GM19463 (cell line): ENCODE measurements around the gene CRB3.

Source experiments
- ATAC-seq: cut with Tn5 transposase; IDR thresholded peaks from one replicate; pipeline ENCODE4 v1.9.1; 2021; ENCODE audit warnings: mild to moderate bottlenecking, moderate library complexity; ENCODE audit not compliant: unreplicated experiment

Gene CRB3

DNA sequence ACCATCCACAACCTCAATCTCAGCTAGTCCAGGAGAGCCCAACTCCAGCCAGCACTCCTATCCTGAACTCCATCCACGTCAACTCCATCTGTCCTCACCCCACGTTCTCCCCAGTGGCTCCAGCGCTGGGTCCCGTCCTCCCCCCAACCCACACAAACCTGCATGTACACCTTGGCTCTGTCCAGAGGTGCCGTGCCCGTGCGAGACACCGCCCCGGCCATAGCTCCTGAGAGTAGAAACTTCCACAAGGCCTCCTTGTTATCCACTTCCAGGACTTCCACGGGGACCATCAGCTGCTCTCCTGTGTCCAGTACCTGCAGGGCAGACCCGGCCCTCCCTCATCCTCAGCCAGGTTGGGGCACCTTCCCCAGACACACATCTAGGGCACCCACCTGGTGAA lies 32.2 kb upstream of the CRB3 start:
- no peak for ATAC-seq

DNA sequence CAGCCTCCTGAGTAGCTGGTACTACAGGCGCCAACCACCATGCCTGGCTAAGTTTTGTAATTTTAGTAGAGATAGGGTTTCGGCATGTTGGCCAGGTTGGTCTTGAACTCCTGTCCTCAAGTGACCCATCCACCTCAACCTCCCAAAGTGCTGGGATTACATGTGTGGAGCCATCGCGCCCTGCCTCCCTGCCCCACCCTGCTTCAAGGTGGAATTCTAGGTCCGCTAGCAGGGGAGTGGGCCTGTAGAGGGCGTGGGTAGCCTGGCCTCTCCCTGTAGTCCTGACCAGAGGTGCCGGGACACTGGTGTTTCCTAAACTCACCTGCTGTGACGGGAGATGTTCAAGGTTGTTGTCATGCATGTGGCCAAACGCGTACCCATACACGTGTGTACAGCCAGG lies 30.9 kb upstream of the CRB3 start:
- no peak for ATAC-seq

DNA sequence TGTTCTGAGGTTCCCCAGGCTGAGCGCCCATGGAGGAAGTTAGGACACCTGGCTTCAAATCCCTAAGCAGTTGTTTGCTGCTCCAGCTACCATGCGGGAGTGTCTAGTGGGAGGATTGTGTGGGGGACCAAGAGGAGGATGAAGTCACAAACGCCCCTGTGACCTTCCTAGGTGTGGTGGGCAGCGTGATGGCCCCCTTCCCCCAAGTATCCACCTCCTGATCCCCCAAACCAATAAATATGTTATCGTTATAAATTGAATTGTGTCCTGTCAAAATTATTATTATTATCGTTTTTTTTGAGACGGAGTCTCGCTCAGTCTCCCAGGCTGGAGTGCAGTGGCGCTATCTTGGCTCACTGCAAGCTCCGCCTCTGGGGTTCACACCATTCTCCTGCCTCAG lies 30.4 kb upstream of the CRB3 start, which contains the start of gene SLC25A41:
Gene SLC25A41, minus strand, starts transcription at position 101 of the 400 bp plus-strand sequence. Its CDS starts 70 bp downstream, at position 31.
- no peak for ATAC-seq

DNA sequence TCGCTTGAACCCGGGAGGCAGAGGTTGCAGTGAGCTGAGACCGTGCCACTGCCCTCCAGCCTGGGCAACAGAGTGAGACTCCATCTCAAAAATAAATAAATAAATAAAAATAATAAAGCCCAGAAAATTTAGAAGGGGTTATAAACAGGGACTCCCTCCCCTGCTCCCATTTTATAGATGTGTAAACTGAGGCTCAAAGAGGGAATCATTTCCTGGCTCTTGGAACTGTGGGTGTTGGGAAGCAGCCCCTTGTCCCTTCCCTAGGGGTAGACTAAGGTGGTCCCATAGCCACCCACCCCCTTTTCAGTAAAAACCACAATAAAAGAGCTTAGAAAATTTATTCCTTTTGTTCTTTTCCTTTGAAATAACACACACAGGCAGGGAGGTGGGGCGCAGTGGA lies 24.3 kb upstream of the CRB3 start:
- no peak for ATAC-seq

DNA sequence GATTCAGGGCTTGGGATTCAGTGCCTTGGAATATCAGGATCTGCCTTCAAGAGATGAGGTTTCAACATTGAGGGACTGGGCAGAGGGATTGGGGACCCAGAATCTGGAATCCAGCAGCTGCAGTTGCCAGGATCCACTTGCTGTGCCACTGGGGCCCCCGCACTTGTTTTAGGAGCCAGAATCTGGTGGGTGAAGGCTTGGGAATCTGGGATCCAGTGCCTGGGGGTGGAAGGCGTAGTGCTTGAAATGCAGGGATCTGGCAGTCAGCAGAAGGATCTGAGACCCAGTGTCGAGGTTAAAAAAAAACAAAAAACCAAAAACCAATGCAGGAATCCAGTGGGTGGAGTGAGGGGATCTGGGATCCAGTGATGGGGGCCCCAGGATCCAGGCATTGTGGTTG lies 23.2 kb upstream of the CRB3 start:
- ATAC-seq = no peak

DNA sequence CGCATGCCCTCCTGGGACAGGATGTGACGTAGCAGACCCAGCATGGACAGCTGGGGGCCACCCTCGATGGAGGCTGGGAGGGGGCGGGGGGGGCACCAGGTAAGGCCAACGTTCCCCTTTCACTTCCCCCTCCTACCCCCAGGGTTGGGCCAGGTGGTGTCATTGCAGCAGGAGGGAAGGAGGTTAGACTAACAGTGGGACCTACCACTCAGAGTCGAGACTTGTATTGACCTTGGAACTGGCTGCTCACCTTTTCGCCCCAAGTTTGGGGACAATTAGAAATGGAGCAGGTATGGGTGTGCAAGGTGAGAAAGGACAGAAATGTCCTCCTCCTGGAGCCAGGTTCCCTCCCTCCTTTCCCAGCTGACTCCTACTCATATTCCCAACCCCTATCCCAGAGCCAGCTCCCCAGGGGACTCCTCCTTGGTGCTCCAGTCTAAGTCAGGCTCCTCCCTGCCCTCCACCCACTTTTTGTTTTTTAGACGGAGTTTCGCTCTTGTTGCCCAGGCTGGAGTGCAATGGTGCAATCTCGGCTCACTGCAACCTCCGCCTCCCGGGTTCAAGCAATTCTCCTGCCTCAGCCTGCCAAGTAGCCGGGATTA lies 21.9 kb upstream of the CRB3 start:
- no peak for ATAC-seq

DNA sequence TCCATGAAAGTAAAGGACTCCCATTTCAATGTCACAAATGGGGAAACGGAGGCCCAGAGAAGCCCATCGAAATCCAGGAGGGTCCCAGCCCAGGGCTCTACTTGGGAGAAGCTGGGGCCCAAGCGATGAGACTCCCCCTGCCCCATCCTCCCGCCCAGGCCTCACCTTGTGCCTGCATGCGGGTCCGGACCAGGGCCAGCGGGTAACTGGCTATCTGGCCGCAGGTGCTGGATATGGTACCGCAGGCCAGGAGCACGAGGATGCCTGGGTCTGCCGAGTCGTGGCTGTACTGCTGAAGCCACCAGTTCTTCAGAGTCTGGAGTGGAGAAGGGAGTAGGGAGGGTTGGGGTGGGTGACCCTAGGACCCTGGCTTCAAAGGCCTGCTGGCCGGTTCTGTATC lies 20.1 kb upstream of the CRB3 start:
- ATAC-seq = no peak

DNA sequence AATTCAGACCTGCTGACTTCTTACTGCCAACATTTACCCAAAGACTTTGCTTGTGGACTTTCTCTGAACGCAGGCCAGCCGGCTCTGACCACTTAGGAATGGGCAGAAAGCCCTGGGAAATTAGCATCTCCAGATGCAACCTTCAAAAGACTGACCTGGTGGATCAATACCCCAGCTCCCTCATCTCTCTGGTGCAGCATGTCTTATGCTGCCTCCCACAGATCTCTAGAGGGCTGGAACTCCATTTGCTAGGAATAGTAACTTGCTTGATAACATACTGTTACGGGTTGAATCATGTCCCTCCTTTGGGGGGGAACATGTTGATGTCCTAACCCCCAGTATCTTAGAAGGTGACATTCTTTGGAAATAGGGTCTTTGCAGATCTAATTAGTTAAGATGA lies 17.6 kb upstream of the CRB3 start:
- no peak for ATAC-seq

DNA sequence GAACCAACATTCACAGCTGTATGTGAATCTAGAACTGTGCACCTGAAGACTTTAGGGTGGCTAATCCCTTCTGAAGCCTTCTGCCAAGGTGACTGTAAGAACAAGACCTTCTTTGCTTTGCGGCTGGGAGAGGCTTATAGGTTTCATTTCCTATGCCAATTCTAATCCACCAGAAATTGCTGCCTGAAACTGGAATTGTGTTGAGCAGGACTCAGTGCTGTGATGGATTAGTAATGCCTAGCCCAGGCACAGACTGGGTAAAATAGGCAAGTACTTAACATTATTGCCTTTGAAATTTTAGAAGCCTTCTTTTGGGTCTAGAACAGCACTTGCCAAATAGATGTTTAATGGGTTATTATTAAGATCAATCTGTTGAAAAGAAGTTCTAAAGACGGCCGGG lies 16.0 kb upstream of the CRB3 start:
- ATAC-seq = no peak

DNA sequence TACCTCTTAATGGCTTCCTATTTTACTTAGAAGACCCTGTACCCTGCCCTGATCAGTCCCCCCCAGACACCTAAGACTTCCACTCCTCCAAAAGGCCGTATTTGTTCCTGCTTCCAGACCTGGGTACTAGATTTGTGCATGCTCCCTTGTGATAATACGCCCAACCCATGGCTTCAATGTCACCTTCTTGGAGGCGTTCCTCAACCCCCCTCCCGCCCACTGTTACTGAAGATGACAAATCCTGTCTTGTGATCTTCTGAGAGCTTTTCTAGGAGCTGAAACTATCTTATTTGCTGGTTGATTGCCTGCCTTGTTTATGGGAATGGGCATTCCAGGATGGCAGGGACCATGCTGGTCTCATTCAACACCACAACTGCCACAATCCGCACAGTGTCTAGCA lies 13.9 kb upstream of the CRB3 start:
- no peak for ATAC-seq

DNA sequence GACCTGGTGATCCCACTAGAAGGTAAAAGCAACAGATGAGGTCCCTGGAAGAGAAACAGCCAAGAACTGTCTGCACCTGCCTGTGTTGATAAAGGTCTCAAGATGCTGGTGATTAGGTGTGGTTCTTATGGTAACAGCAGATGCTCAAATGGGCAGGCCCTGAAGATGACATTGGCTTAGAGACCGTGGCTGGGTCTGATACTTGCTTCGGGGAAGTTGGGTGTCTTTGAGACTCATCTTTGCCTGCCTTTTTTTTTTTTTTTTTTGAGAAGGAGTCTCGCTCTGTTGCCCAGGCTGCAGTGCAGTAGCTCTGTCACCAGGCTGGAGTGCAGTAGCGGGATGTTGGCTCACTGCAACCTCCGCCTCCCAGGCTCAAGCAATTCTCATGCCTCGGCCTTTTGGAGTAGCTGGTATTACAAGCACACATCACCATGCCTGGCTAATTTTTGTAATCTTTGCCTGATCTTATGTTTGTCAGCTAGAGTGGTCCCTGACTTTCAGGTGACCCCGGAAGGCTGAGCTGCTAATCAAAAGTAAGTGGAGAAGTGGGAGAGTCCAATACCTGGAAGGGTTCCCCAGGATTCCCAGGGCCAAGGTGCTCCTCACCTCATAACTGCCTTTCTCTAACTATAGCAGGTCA lies 12.4 kb upstream of the CRB3 start:
- no peak for ATAC-seq

DNA sequence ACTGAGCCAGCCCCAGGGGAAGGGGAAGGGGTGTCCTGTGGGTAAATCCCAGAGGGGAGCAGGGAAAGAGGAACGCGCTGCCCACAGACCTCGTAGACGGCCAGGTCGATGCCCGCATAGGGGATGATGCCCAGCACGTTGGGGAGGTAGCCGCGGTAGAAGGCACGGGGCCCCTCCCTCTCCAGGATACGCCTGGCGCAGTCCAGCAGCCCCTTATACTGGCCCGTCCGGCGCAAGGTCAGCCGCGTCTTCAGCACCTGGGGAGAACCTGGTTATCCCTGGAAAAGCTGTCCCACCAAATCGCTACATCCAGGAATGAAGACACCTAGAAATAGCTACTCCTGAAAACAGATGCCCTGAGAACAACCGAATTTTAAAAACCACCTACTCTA lies 11.9 kb upstream of the CRB3 start:
- no peak for ATAC-seq

DNA sequence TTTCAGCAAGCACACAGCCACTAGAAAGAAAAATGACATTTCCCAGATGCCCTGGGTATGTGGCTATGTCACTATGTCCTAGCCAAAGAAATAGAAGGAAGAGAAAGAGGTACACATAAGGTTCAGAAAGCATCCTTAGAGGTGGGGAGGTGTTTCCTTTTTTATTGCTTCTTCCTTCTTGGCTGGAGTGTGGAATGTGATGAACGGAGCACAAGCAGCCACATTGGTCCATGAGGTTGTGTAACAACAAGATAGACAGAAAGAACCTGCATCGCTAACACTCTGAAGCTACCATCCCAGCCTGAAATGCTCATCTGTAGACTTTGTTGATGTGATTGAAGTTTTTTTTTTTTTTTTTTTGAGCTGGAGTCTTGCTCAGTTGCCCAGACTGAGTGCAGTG lies 11.2 kb upstream of the CRB3 start:
- ATAC-seq = no peak

DNA sequence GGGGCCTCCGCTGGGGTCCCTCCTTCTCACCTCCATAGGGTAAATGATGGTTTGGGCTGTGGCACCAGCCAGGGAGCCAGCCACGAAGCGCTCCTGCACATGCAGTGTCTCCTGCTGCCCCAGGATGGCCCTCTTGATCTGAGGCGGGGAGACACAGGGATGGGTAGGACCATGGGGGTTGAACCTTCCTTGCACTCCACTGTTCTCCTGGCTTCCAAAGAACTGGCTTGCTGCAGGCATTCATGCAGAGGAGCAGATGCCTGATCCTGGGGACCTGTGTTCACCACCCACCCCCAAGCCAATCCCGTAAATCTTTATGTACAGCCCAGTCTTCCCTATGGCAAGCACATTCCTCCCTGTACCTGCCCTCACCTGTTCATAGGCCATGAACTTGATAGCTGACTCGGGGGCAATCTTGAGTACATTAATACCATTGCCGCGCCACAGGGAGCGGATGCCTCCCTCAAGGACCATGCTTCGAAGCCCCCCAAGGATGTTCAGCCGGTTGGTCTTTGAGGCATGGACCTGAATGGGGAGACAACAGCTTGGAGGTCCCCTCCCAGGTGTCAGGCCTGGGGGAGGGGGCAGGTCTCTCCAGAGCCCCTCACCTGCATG lies 10.0 kb upstream of the CRB3 start:
- ATAC-seq = no peak

DNA sequence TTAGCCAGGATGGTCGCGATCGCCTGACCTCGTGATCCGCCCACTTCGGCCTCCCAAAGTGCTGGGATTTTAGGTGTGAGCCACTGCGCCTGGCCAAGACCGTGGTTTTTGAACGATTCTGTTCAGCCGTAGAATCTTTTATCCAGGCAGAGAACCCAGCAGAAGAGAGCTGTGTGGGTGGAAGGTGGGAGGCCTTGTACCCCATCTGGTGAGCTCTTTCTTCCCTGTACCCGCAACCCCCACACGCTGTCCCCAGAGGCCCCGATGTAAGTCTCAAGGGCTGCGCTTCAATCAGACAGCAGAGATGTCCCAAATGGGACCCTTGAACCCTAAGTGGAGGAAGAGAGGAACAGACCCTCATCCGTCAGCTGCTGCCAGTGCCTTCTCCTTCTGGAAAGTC lies 8.1 kb upstream of the CRB3 start:
- no peak for ATAC-seq

DNA sequence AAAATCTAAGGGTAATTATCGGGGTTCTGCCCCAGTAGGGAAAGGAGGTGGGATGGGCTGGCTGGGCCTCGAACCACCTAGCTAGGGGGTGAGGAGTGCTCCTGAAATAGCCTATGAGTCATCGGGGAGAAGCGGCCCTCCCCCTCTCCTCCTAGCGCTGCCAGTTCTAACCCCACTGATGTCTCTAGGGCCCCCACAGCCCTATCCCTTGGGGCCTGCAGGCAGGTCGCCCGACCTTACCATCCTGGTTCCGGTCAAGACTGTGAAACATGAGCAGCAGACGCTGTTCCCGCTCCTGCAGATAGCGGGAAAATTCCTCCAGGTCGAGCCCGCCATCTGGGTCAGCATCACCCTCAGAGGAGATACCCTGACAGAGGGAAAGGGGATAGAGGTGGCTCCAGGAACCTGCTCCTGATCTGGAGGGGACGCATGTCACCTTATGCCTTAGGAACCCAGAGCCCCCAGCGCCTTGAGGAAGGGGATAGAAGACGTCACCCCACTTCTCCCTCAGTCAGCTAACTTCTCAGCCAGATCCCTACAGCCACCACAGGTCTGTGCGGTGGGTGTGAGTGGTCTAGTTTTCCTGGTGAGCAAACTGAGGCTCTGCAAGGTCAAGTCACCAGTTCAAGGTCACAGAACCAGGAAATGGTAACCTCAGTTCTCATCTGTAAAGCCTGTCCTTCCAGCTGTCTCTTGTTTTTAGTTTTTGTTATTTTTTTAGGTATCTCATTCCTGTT lies 5.9 kb upstream of the CRB3 start:
- no peak for ATAC-seq

DNA sequence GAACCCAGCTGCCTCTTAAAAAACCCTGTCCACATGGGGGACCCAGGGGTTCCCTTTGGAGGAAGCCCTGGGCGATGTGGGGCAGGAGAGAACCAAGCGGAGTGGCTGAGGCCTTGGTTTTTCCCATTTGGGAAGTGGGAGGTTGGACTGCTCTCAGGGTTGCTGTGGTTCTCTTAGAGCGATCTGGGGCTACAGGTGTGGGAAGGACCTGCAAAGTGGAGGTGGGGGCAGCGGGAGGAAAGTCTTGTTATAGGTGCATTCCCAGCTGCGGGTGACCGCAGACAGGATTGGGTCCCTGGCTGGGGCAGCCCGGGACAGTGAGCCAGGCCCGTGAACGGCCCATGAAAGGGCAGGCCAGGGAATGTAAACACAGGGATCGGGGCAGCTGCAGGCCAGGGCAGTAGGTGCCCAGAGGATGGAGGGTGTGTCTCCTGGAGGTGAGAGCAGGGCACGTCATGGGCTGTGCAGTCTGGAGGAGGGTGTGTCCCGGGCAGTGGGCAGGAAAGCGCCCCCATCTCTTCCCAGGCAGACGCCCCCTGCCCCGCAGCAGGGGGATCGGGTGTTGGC lies 5.3 kb upstream of the CRB3 start:
- ATAC-seq = no peak

DNA sequence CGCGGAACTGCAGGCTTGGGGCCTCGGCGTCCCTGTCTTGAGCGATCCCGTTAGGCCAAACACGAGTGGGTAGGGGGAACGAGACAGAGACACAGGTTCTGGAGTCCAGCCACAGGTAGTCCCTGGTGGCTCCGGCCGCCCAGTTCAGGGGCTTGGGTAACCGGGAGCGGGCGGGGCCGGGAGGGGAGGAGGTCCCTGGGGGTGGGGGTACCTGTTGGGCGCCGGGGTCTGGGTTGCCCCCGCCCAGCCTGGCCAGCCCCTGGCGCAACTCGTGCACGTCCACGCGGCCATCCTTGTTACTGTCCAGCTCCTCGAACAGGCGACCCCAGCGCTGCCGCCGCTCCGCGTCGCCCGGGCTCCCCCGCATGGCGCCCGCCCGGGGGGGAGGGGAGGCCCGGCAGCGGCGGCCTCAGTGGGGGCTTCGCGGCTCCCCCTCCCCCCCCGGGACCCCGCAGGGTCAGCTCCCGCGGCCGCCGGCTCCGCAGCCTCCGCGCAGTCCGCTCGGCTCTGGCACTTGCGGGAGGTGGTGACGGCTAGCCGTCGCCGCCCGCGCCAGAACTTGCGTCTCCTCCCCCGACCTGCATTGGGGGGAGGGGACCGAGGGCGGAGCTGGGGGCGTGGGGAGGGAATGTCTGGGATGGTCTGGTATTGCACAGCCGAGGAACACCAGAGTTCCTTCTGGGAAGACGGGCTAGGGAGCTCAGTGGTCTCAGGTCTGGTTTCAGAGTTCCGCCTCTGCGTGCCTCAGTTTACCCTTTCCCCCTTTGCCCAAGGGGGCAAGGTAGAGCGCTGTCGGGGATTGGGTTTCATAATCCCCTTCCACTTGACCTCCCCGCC lies 4.6 kb upstream of the CRB3 start, which contains the start of gene SLC25A23:
Gene SLC25A23, minus strand, starts transcription at position 531 of the 837 bp plus-strand sequence. Its CDS starts 164 bp downstream, at position 367.
- no peak for ATAC-seq

DNA sequence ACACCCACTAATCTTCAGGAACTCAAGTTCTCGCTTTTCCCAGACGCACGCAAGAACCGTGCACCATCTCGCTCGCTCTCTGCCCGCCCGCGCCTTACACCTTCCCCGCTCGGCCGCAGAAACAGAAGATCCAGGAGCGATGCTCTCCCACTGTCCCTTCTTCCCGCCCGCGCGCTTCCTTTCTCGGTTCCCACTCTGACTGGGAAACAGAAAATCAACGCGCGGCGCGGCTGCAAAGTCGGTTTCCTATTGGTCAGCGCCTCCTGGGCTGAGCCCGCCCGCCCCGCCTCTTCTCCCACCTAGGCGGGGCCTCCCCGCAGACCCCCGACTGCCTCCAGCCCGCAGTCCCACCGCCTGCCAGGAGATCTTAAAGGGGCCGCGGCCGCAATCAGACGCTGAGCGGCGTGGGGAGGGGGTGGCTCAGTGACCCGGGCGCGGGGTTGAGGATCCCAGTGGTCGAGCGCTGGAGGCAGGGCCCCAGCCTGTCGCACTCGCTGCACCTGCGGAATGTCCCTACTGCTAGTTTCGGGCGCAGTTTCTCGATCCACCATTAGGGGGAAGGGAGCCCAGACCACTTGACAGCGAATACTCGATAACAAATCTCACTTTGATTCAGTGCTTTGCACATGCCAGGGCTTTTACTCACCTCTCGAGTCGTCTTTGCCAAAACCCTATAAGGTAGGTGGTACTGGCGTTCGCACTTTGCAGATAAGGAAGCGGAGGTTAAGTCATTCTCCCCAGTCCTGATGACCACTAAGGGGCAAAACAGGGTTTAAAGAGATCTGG lies 3.8 kb upstream of the CRB3 start:
- ATAC-seq = peak; percentile 80

DNA sequence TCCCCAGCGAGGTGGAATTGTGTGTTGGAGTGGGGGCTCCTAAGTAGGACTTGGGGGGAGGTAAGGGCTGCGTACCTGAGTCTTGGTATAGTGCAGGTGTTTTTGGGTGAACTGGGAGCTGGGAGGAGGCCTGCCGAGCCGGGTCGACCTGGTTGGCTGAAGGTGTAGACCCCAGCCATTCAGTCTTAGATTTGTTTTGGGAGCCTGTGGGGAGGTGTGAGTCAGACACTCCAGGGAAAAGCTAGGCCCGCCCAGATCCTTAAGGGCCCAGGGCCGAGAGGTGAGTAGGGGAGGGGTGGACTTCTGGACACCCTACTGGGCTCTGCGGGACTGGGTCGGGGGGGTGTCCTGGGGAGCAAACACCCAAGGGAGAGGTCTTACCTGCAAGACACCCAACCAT lies 935 bp downstream of the CRB3 start:
- no peak for ATAC-seq
